HL-60 (cell line): ENCODE measurements around the gene KLK10.

ENCODE experiments used
- DNase-seq, 2 experiments: peaks; one replicate each; pipeline ENCODE4 v3.0.0-alpha.2; 2010 to 2020; ENCODE audit warnings: low read depth in 1 of 2, low spot score in 1 of 2
- H3K27ac ChIP-seq: fragments of 250-450 bp; sonication (Bioruptor Pico); replicated peaks from 2 replicates; pipeline ENCODE4 v1.5.1; 2020; ENCODE audit warnings: mild to moderate bottlenecking, moderate library complexity
- H3K27me3 ChIP-seq: fragments of 250-450 bp; sonication (Bioruptor Pico); 2 replicates; pipeline ENCODE4 v1.5.1; 2021; ENCODE audit warnings: mild to moderate bottlenecking, moderate library complexity; ENCODE audit not compliant: insufficient read depth, poor library complexity, severe bottlenecking
- H3K4me3 ChIP-seq: replicated peaks from 2 replicates; pipeline ENCODE4 v1.5.1; 2011; ENCODE audit warnings: mild to moderate bottlenecking, control low read depth, low read length; ENCODE audit not compliant: insufficient read depth
- GABPA ChIP-seq: IDR thresholded peaks from 2 replicates; pipeline ENCODE4 v1.6.1; 2012; ENCODE audit warnings: low read depth
- POLR2AphosphoS5 ChIP-seq: IDR thresholded peaks from 2 replicates; pipeline ENCODE4 v1.6.1; 2012; ENCODE audit warnings: low read depth
- SPI1 ChIP-seq: IDR thresholded peaks from 2 replicates; pipeline ENCODE4 v1.6.1; 2012; ENCODE audit warnings: low read depth, mild to moderate bottlenecking, borderline replicate concordance
- TF ChIP-seq, protein P1 (sequence below): IDR thresholded peaks from 2 replicates; pipeline ENCODE4 v1.6.1; 2012; ENCODE audit warnings: low read depth; ENCODE audit not compliant: insufficient replicate concordance
- TF ChIP-seq, protein P2 (sequence below): IDR thresholded peaks from one replicate; pipeline ENCODE4 v1.5.1; 2011; ENCODE audit warnings: low read length, control low read depth, inconsistent platforms; ENCODE audit not compliant: insufficient read depth

The KLK10 gene

DNA sequence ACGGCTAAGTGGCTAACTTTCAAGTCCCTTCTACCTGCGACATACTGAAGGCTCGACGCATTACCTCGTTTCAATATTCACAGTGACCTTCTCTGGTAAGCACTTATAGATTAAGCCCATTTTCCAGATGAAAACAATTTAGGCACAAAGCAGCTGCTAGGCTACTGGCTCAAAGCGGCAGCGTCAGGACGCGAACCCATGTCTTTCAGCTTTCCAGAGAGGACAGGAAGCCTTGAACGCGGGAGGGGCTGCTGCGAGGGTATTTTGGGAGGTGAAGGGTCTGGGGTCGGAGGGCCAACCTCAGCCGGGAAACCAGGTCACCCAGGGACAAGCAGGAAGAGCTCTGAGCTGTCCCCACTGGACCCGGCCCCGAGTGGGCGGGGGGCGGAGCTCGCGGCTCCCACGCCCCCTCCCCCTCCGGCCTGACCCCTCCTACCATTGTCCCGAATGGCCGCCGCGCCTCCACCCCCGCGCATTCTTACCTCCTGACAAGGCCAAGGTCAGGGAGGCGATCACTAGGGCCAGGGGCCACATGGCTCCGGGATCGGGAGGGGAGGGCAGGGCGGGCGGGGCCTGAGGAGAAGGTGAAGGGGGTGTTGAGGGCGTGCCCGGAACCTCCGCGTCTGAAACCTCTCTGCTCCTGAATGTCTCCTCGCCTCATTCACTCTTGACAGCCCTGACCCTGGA, 45.2 kb upstream of the KLK10 start, which contains the start of gene KLK13:
TSS of gene KLK13 (minus strand) at position 559 of the 687 bp plus-strand sequence. CDS start at position 534, 25 bp downstream.
- TF ChIP-seq POLR2AphosphoS5, result no peak
- TF ChIP-seq, protein P1, sequence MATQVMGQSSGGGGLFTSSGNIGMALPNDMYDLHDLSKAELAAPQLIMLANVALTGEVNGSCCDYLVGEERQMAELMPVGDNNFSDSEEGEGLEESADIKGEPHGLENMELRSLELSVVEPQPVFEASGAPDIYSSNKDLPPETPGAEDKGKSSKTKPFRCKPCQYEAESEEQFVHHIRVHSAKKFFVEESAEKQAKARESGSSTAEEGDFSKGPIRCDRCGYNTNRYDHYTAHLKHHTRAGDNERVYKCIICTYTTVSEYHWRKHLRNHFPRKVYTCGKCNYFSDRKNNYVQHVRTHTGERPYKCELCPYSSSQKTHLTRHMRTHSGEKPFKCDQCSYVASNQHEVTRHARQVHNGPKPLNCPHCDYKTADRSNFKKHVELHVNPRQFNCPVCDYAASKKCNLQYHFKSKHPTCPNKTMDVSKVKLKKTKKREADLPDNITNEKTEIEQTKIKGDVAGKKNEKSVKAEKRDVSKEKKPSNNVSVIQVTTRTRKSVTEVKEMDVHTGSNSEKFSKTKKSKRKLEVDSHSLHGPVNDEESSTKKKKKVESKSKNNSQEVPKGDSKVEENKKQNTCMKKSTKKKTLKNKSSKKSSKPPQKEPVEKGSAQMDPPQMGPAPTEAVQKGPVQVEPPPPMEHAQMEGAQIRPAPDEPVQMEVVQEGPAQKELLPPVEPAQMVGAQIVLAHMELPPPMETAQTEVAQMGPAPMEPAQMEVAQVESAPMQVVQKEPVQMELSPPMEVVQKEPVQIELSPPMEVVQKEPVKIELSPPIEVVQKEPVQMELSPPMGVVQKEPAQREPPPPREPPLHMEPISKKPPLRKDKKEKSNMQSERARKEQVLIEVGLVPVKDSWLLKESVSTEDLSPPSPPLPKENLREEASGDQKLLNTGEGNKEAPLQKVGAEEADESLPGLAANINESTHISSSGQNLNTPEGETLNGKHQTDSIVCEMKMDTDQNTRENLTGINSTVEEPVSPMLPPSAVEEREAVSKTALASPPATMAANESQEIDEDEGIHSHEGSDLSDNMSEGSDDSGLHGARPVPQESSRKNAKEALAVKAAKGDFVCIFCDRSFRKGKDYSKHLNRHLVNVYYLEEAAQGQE, result no peak
- TF ChIP-seq SPI1, result no peak
- no peak for TF ChIP-seq GABPA
- no peak within 1 kb of the TSS for H3K4me3 ChIP-seq
- H3K27ac ChIP-seq, result no peak within 1 kb of the TSS
- no peak for DNase-seq
- H3K27me3 ChIP-seq, result peaks cover 17% of the 10 kb centered on the region

GRCh38 chr19:51063664-51064063, 44.2 kb upstream of the KLK10 start:
- TF ChIP-seq SPI1 (no peak), GABPA (no peak), POLR2AphosphoS5 (no peak)
- TF ChIP-seq, protein P2, sequence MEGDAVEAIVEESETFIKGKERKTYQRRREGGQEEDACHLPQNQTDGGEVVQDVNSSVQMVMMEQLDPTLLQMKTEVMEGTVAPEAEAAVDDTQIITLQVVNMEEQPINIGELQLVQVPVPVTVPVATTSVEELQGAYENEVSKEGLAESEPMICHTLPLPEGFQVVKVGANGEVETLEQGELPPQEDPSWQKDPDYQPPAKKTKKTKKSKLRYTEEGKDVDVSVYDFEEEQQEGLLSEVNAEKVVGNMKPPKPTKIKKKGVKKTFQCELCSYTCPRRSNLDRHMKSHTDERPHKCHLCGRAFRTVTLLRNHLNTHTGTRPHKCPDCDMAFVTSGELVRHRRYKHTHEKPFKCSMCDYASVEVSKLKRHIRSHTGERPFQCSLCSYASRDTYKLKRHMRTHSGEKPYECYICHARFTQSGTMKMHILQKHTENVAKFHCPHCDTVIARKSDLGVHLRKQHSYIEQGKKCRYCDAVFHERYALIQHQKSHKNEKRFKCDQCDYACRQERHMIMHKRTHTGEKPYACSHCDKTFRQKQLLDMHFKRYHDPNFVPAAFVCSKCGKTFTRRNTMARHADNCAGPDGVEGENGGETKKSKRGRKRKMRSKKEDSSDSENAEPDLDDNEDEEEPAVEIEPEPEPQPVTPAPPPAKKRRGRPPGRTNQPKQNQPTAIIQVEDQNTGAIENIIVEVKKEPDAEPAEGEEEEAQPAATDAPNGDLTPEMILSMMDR, result no peak
- TF ChIP-seq, protein P1, result no peak

GRCh38 chr19:51060973-51061372, 41.5 kb upstream of the KLK10 start:
- Histone ChIP-seq H3K27me3 (peaks cover 11% of the 10 kb centered on the region), H3K4me3 (no peak overlapping the region), H3K27ac (no peak overlapping the region)
- no peak for DNase-seq
- TF ChIP-seq, protein P2, result no peak
- TF ChIP-seq POLR2AphosphoS5 (no peak), GABPA (no peak), SPI1 (no peak)

More at GRCh38 chr19:51063664-51064063, 44.2 kb upstream of the KLK10 start:
- no peak overlapping the region for H3K27ac ChIP-seq
- DNase-seq, result no peak
- H3K27me3 ChIP-seq, result peaks cover 17% of the 10 kb centered on the region
- H3K4me3 ChIP-seq, result no peak overlapping the region

DNA sequence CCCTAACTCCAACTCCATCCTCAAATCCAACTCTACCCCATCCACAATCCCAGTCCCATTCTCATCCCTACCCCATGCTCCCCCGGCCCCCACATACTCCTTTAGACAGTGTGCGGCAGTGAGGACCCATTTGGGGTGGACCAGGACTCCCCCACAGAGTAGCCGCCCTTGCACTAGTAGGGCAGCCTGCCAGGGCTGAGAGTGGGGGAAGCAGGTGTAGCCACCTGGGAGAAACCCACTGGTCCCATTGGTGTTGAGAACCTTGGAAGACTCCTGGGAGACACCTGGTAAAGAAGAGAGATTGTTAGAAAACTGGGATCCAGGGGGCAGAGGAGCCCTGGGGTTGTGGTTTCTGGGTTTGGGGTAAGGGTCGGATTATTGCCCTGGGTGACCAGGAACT, 40.8 kb upstream of the KLK10 start:
- no peak for TF ChIP-seq SPI1
- TF ChIP-seq, protein P1, result no peak
- TF ChIP-seq, protein P2, result no peak
- TF ChIP-seq POLR2AphosphoS5, result no peak
- TF ChIP-seq GABPA, result no peak
- Histone ChIP-seq H3K4me3 (no peak overlapping the region), H3K27me3 (peaks cover 7% of the 10 kb centered on the region), H3K27ac (no peak overlapping the region)
- DNase-seq, result no peak
